ENCODE measurements around the gene ANO6. TPM values are rescaled to one million over a fixed set of nuclear protein-coding genes. Genes with fewer than 3 reads are reported as not detected.

ANO6 gene
- polyA plus RNA-seq, 1 donor (not counting 4 experiments of a cell fraction or from before 2014, with no cell fraction given): 64.3 TPM

GRCh38 chr12:45247589-45247988, 31.7 kb downstream of the ANO6 start:
- DNase-seq (ENCODE audit: low read depth, low spot score): no peak
- Histone ChIP-seq H3K27ac (ENCODE audit: control insufficient read depth, insufficient read depth, low read length) (no peak overlapping the region), H2AFZ (ENCODE audit: control insufficient read depth, low read length) (no peak overlapping the region), H3K4me1 (ENCODE audit: control insufficient read depth, extremely low read depth, insufficient read depth, low read length) (no peaks in the 10 kb centered on the region), H3K9me3 (ENCODE audit: control insufficient read depth, low read depth, low read length) (no peaks in the 10 kb centered on the region), H3K36me3 (ENCODE audit: control insufficient read depth in 2 of 2, extremely low read depth in 1 of 2, insufficient read depth in 2 of 2, low read length in 2 of 2) (peaks cover 0 to 3% of the 10 kb centered on the region in 2 experiments), H3K9me1 (ENCODE audit: control insufficient read depth, extremely low read depth, insufficient read depth, low read length) (no peaks in the 10 kb centered on the region), H3K27me3 (ENCODE audit: control insufficient read depth, extremely low read depth, insufficient read depth, low read length) (no peaks in the 10 kb centered on the region), H3K4me2 (ENCODE audit: control insufficient read depth, extremely low read depth, insufficient read depth, low read depth, low read length) (no peak overlapping the region), H3K9ac (ENCODE audit: control insufficient read depth, extremely low read depth, insufficient read depth, low read length) (no peak overlapping the region), H4K20me1 (ENCODE audit: control insufficient read depth, extremely low read depth, insufficient read depth, low read length) (no peaks in the 10 kb centered on the region), H3K4me3 (ENCODE audit: control insufficient read depth in 2 of 3, extremely low read depth in 1 of 3, insufficient read depth in 2 of 3, low read depth in 1 of 3, low read length in 3 of 3) (no peak overlapping the region), H3K79me2 (ENCODE audit: control insufficient read depth, insufficient read depth, low read length) (peaks cover 92% of the 10 kb centered on the region)
- no peak for FAIRE-seq
- dilution Hi-C loops (cut with MboI; ENCODE audit: extremely low pct_ligation_motif_present, low sequenced_read_pairs): no loop called here
- TF ChIP-seq EZH2 (IDR thresholded peaks at IDR 0.05; ENCODE audit: low read length) (no peak), CTCF (optimal IDR thresholded peaks at IDR 0.05 in 1 of 3, IDR thresholded peaks at IDR 0.05 in 1 of 3, conservative IDR thresholded peaks at IDR 0.05 in 1 of 3; ENCODE audit: extremely low read depth in 1 of 3, insufficient read depth in 2 of 3, low read length in 3 of 3) (no peak)

- DNase-seq (ENCODE audit: low read depth, low spot score): no peak
- Histone ChIP-seq H3K4me3 (ENCODE audit: control insufficient read depth in 2 of 3, extremely low read depth in 1 of 3, insufficient read depth in 2 of 3, low read depth in 1 of 3, low read length in 3 of 3) (no peak overlapping the region), H2AFZ (ENCODE audit: control insufficient read depth, low read length) (no peak overlapping the region), H3K27ac (ENCODE audit: control insufficient read depth, insufficient read depth, low read length) (no peak overlapping the region), H3K9me3 (ENCODE audit: control insufficient read depth, low read depth, low read length) (no peaks in the 10 kb centered on the region), H3K36me3 (ENCODE audit: control insufficient read depth in 2 of 2, extremely low read depth in 1 of 2, insufficient read depth in 2 of 2, low read length in 2 of 2) (peaks cover 0 to 3% of the 10 kb centered on the region in 2 experiments), H3K9me1 (ENCODE audit: control insufficient read depth, extremely low read depth, insufficient read depth, low read length) (no peaks in the 10 kb centered on the region), H3K79me2 (ENCODE audit: control insufficient read depth, insufficient read depth, low read length) (peaks cover 92% of the 10 kb centered on the region), H3K9ac (ENCODE audit: control insufficient read depth, extremely low read depth, insufficient read depth, low read length) (no peak overlapping the region), H3K4me1 (ENCODE audit: control insufficient read depth, extremely low read depth, insufficient read depth, low read length) (no peaks in the 10 kb centered on the region), H3K27me3 (ENCODE audit: control insufficient read depth, extremely low read depth, insufficient read depth, low read length) (no peaks in the 10 kb centered on the region), H3K4me2 (ENCODE audit: control insufficient read depth, extremely low read depth, insufficient read depth, low read depth, low read length) (no peak overlapping the region), H4K20me1 (ENCODE audit: control insufficient read depth, extremely low read depth, insufficient read depth, low read length) (no peaks in the 10 kb centered on the region)
- dilution Hi-C loops (cut with MboI; ENCODE audit: extremely low pct_ligation_motif_present, low sequenced_read_pairs): no loop called here
- TF ChIP-seq CTCF (optimal IDR thresholded peaks at IDR 0.05 in 1 of 3, IDR thresholded peaks at IDR 0.05 in 1 of 3, conservative IDR thresholded peaks at IDR 0.05 in 1 of 3; ENCODE audit: extremely low read depth in 1 of 3, insufficient read depth in 2 of 3, low read length in 3 of 3) (no peak), EZH2 (IDR thresholded peaks at IDR 0.05; ENCODE audit: low read length) (no peak)
- no peak for FAIRE-seq
Observed at GRCh38 chr12:45248095-45248494, 32.2 kb downstream of the ANO6 start.

Data from keratinocyte (primary cell).